Dendritic cell treated with granulocyte-macrophage colony-stimulating factor and Interleukin-4, amounts not matched to agents 40 ng/mL and 50 ng/mL, for 4 days (primary cell): ENCODE measurements around the gene DDAH1.
A peak's percentile ranks its signal among the peaks of the same experiment; 100 is the strongest.

Source experiments
- H3K27ac Mint-ChIP-seq: one replicate; pipeline ENCODE4 v1.8.0; 2022; ENCODE audit warnings: mild to moderate bottlenecking, mixed read lengths
- H3K27me3 Mint-ChIP-seq: one replicate; pipeline ENCODE4 v1.8.0; 2022; ENCODE audit warnings: mild to moderate bottlenecking, mixed read lengths
- H3K36me3 Mint-ChIP-seq: one replicate; pipeline ENCODE4 v1.8.0; 2022; ENCODE audit warnings: low read depth, mixed read lengths
- H3K4me1 Mint-ChIP-seq: one replicate; pipeline ENCODE4 v1.8.0; 2022; ENCODE audit warnings: low read depth, mixed read lengths
- H3K4me3 Mint-ChIP-seq: one replicate; pipeline ENCODE4 v1.8.0; 2022; ENCODE audit warnings: mild to moderate bottlenecking, moderate library complexity, mixed read lengths
- H3K9me3 Mint-ChIP-seq: one replicate; pipeline ENCODE4 v1.8.0; 2022; ENCODE audit warnings: mixed read lengths
- intact Hi-C: fragments of 100-400 bp; cut with micrococcal nuclease; formaldehyde crosslinking; loops from one replicate; pipeline ENCODE4 v1.15.0; 2022

Gene DDAH1

GRCh38 chr1:85284202-85284601 is 180.8 kb downstream of the DDAH1 start:
- no peak overlapping the region for H3K27ac Mint-ChIP-seq
- intact Hi-C loops: no loop called here
- H3K36me3 Mint-ChIP-seq: no peaks in the 10 kb centered on the region
- no peaks in the 10 kb centered on the region for H3K9me3 Mint-ChIP-seq
- H3K4me3 Mint-ChIP-seq: no peak overlapping the region
- H3K27me3 Mint-ChIP-seq: peaks cover 9% of the 10 kb centered on the region
- peaks cover 21% of the 10 kb centered on the region for H3K4me1 Mint-ChIP-seq

GRCh38 chr1:85283475-85284199 is 181.3 kb downstream of the DDAH1 start:
- intact Hi-C loops: no loop called here
- Mint-ChIP-seq H3K36me3 (no peaks in the 10 kb centered on the region), H3K9me3 (no peaks in the 10 kb centered on the region), H3K27me3 (peaks cover 9% of the 10 kb centered on the region), H3K4me3 (no peak overlapping the region), H3K27ac (no peak overlapping the region), H3K4me1 (peaks cover 27% of the 10 kb centered on the region)

GRCh38 chr1:85282424-85282823 is 182.5 kb downstream of the DDAH1 start:
- intact Hi-C loops: no loop called here
- H3K36me3 Mint-ChIP-seq: no peaks in the 10 kb centered on the region
- H3K9me3 Mint-ChIP-seq: no peaks in the 10 kb centered on the region
- no peak overlapping the region for H3K4me3 Mint-ChIP-seq
- H3K27me3 Mint-ChIP-seq: peaks cover 9% of the 10 kb centered on the region
- no peak overlapping the region for H3K27ac Mint-ChIP-seq
- peaks cover 29% of the 10 kb centered on the region for H3K4me1 Mint-ChIP-seq

GRCh38 chr1:85280636-85281035 is 184.3 kb downstream of the DDAH1 start:
- Mint-ChIP-seq H3K27ac (no peak overlapping the region), H3K9me3 (no peaks in the 10 kb centered on the region), H3K4me1 (peaks cover 29% of the 10 kb centered on the region), H3K4me3 (no peak overlapping the region), H3K27me3 (peaks cover 9% of the 10 kb centered on the region), H3K36me3 (peaks cover 8% of the 10 kb centered on the region)
- intact Hi-C loops: no loop called here

GRCh38 chr1:85279458-85280080 is 185.4 kb downstream of the DDAH1 start:
- Mint-ChIP-seq H3K4me1 (peaks cover 38% of the 10 kb centered on the region), H3K4me3 (no peak overlapping the region), H3K36me3 (peaks cover 13% of the 10 kb centered on the region), H3K27me3 (peaks cover 9% of the 10 kb centered on the region), H3K9me3 (no peaks in the 10 kb centered on the region), H3K27ac (peak overlapping the region; percentile 84)
- intact Hi-C loops: loop anchor here (5.0 to 10.0 kb wide), 2 partner anchors 587 to 1425 kb away; partner anchors contain the start of genes SH3GLB1 and SSX2IP

- Mint-ChIP-seq H3K36me3 (peaks cover 17% of the 10 kb centered on the region), H3K4me1 (peaks cover 44% of the 10 kb centered on the region), H3K27ac (peak overlapping the region; percentile 84), H3K27me3 (peaks cover 9% of the 10 kb centered on the region), H3K9me3 (no peaks in the 10 kb centered on the region), H3K4me3 (peak overlapping the region; percentile 37)
- intact Hi-C loops: loop anchor here (5.0 to 10.0 kb wide), 2 partner anchors 587 to 1426 kb away; partner anchors contain the start of genes SH3GLB1 and SSX2IP
These were observed 186.1 kb downstream of the DDAH1 start for GRCh38 chr1:85278853-85279314.

- Mint-ChIP-seq H3K4me3 (no peak overlapping the region), H3K9me3 (no peaks in the 10 kb centered on the region), H3K4me1 (peaks cover 55% of the 10 kb centered on the region), H3K36me3 (peaks cover 27% of the 10 kb centered on the region), H3K27me3 (peaks cover 9% of the 10 kb centered on the region), H3K27ac (peak overlapping the region; percentile 99)
- intact Hi-C loops: loop anchor here (5.0 to 10.0 kb wide), 2 partner anchors 586 to 1427 kb away; partner anchors contain the start of genes SH3GLB1 and SSX2IP
These were observed 187.2 kb downstream of the DDAH1 start for GRCh38 chr1:85277802-85278201.

- H3K4me3 Mint-ChIP-seq: peak overlapping the region; percentile 97
- intact Hi-C loops: loop anchor here (1.0 to 10.0 kb wide), 3 partner anchors 18 to 1428 kb away; partner anchors contain the start of genes C1orf52, SH3GLB1 and SSX2IP
- H3K9me3 Mint-ChIP-seq: no peaks in the 10 kb centered on the region
- peak overlapping the region; percentile 99 for H3K27ac Mint-ChIP-seq
- peaks cover 56% of the 10 kb centered on the region for H3K4me1 Mint-ChIP-seq
- H3K36me3 Mint-ChIP-seq: peaks cover 31% of the 10 kb centered on the region
- peaks cover 6% of the 10 kb centered on the region for H3K27me3 Mint-ChIP-seq
These were observed 187.8 kb downstream of the DDAH1 start for GRCh38 chr1:85276978-85277639.

GRCh38 chr1:85276215-85276977 is 188.6 kb downstream of the DDAH1 start, which contains the start of gene BCL10:
TSS of gene BCL10 (minus strand) at chr1:85276632. CDS start at chr1:85276352, 280 bp downstream.
- intact Hi-C loops: loop anchor here (1.0 to 10.0 kb wide), 3 partner anchors 17 to 1428 kb away; partner anchors contain the start of genes C1orf52, SH3GLB1 and SSX2IP
- Mint-ChIP-seq H3K27ac (peak within 1 kb of the TSS; percentile 99), H3K36me3 (peaks cover 36% of the 10 kb centered on the region), H3K4me3 (peak within 1 kb of the TSS; percentile 97), H3K27me3 (peaks cover 5% of the 10 kb centered on the region), H3K4me1 (peaks cover 56% of the 10 kb centered on the region), H3K9me3 (no peaks in the 10 kb centered on the region)

- H3K27me3 Mint-ChIP-seq: peaks cover 3% of the 10 kb centered on the region
- intact Hi-C loops: loop anchor here (1.0 to 10.0 kb wide), 3 partner anchors 16 to 1429 kb away; partner anchors contain the start of genes C1orf52, SH3GLB1 and SSX2IP
- peaks cover 42% of the 10 kb centered on the region for H3K36me3 Mint-ChIP-seq
- peaks cover 57% of the 10 kb centered on the region for H3K4me1 Mint-ChIP-seq
- H3K4me3 Mint-ChIP-seq: peak overlapping the region; percentile 97
- H3K27ac Mint-ChIP-seq: peak overlapping the region; percentile 99
- H3K9me3 Mint-ChIP-seq: no peaks in the 10 kb centered on the region
These were observed 189.2 kb downstream of the DDAH1 start for GRCh38 chr1:85275701-85276214.

GRCh38 chr1:85274969-85275453 is 189.9 kb downstream of the DDAH1 start:
- H3K9me3 Mint-ChIP-seq: no peaks in the 10 kb centered on the region
- intact Hi-C loops: loop anchor here (5.0 to 10.0 kb wide), 2 partner anchors 583 to 1430 kb away; partner anchors contain the start of genes SH3GLB1 and SSX2IP
- H3K36me3 Mint-ChIP-seq: peaks cover 50% of the 10 kb centered on the region
- H3K27me3 Mint-ChIP-seq: no peaks in the 10 kb centered on the region
- H3K27ac Mint-ChIP-seq: peak overlapping the region; percentile 99
- H3K4me3 Mint-ChIP-seq: peak overlapping the region; percentile 97
- peaks cover 58% of the 10 kb centered on the region for H3K4me1 Mint-ChIP-seq

GRCh38 chr1:85273397-85273796 is 191.6 kb downstream of the DDAH1 start:
- Mint-ChIP-seq H3K9me3 (no peaks in the 10 kb centered on the region), H3K4me1 (peaks cover 52% of the 10 kb centered on the region), H3K36me3 (peaks cover 66% of the 10 kb centered on the region), H3K27me3 (no peaks in the 10 kb centered on the region), H3K4me3 (no peak overlapping the region), H3K27ac (peak overlapping the region; percentile 99)
- intact Hi-C loops: loop anchor here (10.0 kb wide), 1 partner anchor 1431 kb away; the partner anchor contains the start of gene SH3GLB1
